AG04450 (cell line): ENCODE results near the gene DNM3. TPM values are rescaled to one million over a fixed set of nuclear protein-coding genes. Genes with fewer than 3 reads are reported as not detected.

Source experiments
- CTCF ChIA-PET: fragments of 300-600, 350-600 bp; formaldehyde crosslinking; extraction: SDS; loops from one replicate; lab custom pipeline; 2022; ENCODE audit warnings: antibody characterized with exemption, inconsistent platforms; lab: Charles Lee
- POLR2A ChIA-PET: fragments of 350-600 bp; formaldehyde crosslinking; extraction: SDS; loops from one replicate; lab custom pipeline; 2021; ENCODE audit warnings: antibody characterized with exemption, inconsistent platforms; lab: Yijun Ruan, JAX
- DNase-seq: peaks from one replicate; pipeline ENCODE4 v3.0.0-alpha.2; 2011; ENCODE audit warnings: low read depth, low spot score
- H3K27ac ChIP-seq: one replicate; pipeline ENCODE4 v1.5.1; 2012; ENCODE audit warnings: low read depth, low read length, control low read depth
- H3K27me3 ChIP-seq: one replicate; pipeline ENCODE4 v1.6.0; 2012; ENCODE audit warnings: low read length; ENCODE audit not compliant: control insufficient read depth, insufficient read depth
- H3K4me3 ChIP-seq: 2 replicates; pipeline ENCODE4 v1.5.1; 2011; ENCODE audit warnings: mild to moderate bottlenecking, low read depth, low read length, control low read depth
- H3K9me3 ChIP-seq: 2 replicates; pipeline ENCODE4 v1.5.1; 2012; ENCODE audit warnings: low read length; ENCODE audit not compliant: control insufficient read depth, insufficient read depth
- CTCF ChIP-seq: IDR thresholded peaks from 2 replicates; pipeline ENCODE4 v1.5.1; 2011; ENCODE audit warnings: low read depth, low read length, control low read depth, inconsistent platforms
- polyA plus RNA-seq: library from polyadenylated mRNA; depleted of rRNA; stranded (reverse); fragments of >200 nt; gene quantifications from 2 replicates; pipeline ENCODE4 v1.2.3, GENCODE V29; 2011

Gene DNM3
- polyA plus RNA-seq, 1 experiment: 0.37 TPM

GRCh38 chr1:172395576-172395975 lies 554.3 kb downstream of the DNM3 start:
- no peak overlapping the region for H3K27ac ChIP-seq
- H3K9me3 ChIP-seq: no peaks in the 10 kb centered on the region
- H3K4me3 ChIP-seq: no peak overlapping the region
- no peaks in the 10 kb centered on the region for H3K27me3 ChIP-seq
- TF ChIP-seq CTCF: no peak
- ChIA-PET CTCF (interaction anchor here (1.1 to 14.1 kb wide), 2 partner anchors 9 to 393 kb away, joined by 3 to 199 read pairs; no protein-coding TSS in a partner anchor), POLR2A (no interaction called here)
- no peak for DNase-seq

GRCh38 chr1:172397221-172397620 lies 555.9 kb downstream of the DNM3 start:
- ChIA-PET POLR2A (no interaction called here), CTCF (interaction anchor here (14.1 kb wide), 1 partner anchor 395 kb away, joined by 199 read pairs; no protein-coding TSS in a partner anchor)
- no peaks in the 10 kb centered on the region for H3K27me3 ChIP-seq
- H3K4me3 ChIP-seq: no peak overlapping the region
- no peak for DNase-seq
- no peak overlapping the region for H3K27ac ChIP-seq
- no peaks in the 10 kb centered on the region for H3K9me3 ChIP-seq
- TF ChIP-seq CTCF: no peak

GRCh38 chr1:172397633-172398032 lies 556.3 kb downstream of the DNM3 start:
- ChIA-PET CTCF (interaction anchor here (0.8 to 14.1 kb wide), 3 partner anchors 249 to 395 kb away, joined by 3 to 199 read pairs (median 16); no protein-coding TSS in a partner anchor), POLR2A (no interaction called here)
- H3K27me3 ChIP-seq: no peaks in the 10 kb centered on the region
- no peak overlapping the region for H3K27ac ChIP-seq
- DNase-seq: no peak
- H3K4me3 ChIP-seq: no peak overlapping the region
- no peak for TF ChIP-seq CTCF
- H3K9me3 ChIP-seq: no peaks in the 10 kb centered on the region

GRCh38 chr1:172398193-172398592 lies 556.9 kb downstream of the DNM3 start:
- H3K4me3 ChIP-seq: no peak overlapping the region
- no peak for DNase-seq
- CTCF ChIA-PET: interaction anchor here (0.6 to 14.1 kb wide), 5 partner anchors 47 to 396 kb away, joined by 3 to 199 read pairs (median 3); no protein-coding TSS in a partner anchor
- H3K27ac ChIP-seq: no peak overlapping the region
- no peak for TF ChIP-seq CTCF
- POLR2A ChIA-PET: no interaction called here
- no peaks in the 10 kb centered on the region for H3K9me3 ChIP-seq
- no peaks in the 10 kb centered on the region for H3K27me3 ChIP-seq

- TF ChIP-seq CTCF: peak; percentile 58
- ChIA-PET POLR2A (interaction anchor here (0.6 to 1.3 kb wide), 7 partner anchors 13 to 358 kb away, joined by 3 to 8 read pairs (median 3); no protein-coding TSS in a partner anchor), CTCF (interaction anchor here (0.5 to 14.1 kb wide), 34 partner anchors 9 to 414 kb away, joined by 3 to 199 read pairs (median 5); no protein-coding TSS in a partner anchor)
- Histone ChIP-seq H3K27ac (no peak overlapping the region), H3K27me3 (no peaks in the 10 kb centered on the region), H3K9me3 (no peaks in the 10 kb centered on the region), H3K4me3 (no peak overlapping the region)
- peak; percentile 70 for DNase-seq
These were observed 557.9 kb downstream of the DNM3 start for GRCh38 chr1:172398970-172399755.
